Limb (tissue), 2 donors: ENCODE results near the gene EFCAB14.
"Not testable (repeated sequence)": the region's sequence is repeated elsewhere in the genome, so short reads cannot be mapped to it uniquely, and the experiment has no call there.

ENCODE experiments used
- DNase-seq, 2 donors: peaks; one replicate each; pipeline ENCODE4 v3.0.0-alpha.2; 2016; ENCODE audit errors: extremely low spot score in 2 of 2

EFCAB14 gene, protein sequence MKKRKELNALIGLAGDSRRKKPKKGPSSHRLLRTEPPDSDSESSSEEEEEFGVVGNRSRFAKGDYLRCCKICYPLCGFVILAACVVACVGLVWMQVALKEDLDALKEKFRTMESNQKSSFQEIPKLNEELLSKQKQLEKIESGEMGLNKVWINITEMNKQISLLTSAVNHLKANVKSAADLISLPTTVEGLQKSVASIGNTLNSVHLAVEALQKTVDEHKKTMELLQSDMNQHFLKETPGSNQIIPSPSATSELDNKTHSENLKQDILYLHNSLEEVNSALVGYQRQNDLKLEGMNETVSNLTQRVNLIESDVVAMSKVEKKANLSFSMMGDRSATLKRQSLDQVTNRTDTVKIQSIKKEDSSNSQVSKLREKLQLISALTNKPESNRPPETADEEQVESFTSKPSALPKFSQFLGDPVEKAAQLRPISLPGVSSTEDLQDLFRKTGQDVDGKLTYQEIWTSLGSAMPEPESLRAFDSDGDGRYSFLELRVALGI

DNA sequence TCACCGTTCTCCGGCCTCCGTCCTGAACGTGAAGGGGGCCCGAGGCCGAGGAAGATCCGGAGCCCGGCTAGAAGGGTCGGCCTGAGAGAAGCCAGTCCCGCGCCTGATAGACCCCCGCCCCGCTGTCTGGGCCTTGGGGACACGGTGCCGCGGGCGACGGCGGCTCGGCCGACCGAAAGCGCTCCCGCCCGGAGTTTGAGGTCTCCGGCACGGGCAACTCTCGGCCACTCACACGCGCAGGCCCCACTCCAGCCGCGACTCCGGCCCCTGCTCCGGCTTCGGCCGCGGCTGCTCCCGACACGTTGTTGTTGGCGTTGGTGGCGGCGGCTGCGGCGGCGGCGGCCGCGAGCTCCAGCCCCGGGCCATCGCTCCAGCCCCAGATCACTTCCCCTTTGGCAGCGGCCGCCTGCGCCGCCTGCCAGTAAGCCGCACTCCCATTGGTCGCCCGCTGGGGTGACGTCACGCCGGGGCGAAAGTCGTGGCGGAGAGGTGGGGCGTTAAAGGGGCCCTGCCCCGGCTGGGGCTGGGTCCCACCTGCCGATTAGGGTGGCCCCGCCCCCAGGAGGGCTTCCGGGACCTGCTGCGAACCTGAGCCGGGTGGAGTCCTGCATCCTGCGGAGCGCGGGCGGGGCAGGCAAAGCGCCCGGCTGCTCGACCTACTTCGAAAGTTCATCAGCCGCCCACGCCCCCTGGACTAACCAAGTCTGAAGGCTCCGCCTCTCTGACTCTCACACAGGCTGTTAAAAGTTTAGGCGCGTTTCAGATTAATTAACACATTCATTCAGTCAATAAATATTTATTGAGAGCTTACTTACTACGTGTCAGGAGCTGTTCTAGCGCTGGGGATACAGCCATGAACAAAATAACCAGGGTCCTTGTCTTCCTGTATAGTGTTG is at the start of gene EFCAB14:
EFCAB14 (minus strand) TSS at position 388 of the 896 bp plus-strand sequence. CDS start 1,027 bp downstream, outside the sequence.
- peak; percentile 93 to 98 for DNase-seq

DNA sequence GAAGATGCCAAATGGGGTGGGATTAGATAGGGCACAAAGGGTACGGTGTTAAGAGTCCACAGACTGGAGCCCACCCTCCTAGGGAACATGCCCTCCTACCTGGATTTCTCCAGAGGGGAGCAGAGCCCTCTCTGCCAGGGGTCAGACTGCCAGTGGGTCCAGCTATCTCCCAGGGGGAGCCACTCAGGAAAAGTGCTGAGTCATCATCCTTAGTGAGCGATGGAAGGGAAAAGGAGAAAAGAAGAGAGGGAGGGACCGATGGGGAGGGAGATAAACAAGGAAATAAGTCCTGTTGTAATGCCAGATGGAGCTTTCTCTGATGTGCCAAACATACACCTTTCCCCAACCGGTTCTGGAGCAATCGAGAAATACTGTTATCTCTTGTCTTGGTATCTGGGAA is 49.5 kb upstream of the EFCAB14 start:
- no peak for DNase-seq

DNA sequence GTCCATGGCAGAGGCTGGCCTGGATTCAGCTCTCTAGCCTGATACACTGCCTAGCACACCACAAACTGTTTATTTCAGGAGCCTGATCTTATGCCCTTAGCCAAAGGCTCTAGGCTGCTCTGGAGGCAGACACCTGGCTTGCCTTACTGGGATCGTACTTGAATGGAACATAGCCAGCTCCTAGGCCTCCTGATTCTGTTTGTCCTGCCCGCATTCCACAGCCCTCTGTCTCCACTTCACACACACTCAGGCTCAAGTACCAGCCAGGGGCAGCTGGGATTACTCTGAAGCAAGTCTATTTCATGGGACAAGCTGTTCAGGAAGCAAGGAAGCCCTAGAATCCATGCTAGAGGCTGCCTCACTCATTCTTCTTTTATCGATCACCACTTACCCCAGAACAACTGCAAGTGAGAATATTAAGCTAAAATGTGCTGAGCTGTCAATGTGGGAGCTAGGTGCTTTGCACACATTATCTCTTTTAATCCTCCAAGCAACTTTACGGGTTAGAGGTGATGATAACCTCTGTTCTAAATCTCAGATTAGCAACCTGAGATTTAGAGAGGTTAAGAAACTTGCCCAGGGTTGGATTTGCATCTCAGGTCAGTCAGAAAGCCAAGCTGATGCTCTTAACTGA is 48.9 kb upstream of the EFCAB14 start:
- DNase-seq: no peak

DNA sequence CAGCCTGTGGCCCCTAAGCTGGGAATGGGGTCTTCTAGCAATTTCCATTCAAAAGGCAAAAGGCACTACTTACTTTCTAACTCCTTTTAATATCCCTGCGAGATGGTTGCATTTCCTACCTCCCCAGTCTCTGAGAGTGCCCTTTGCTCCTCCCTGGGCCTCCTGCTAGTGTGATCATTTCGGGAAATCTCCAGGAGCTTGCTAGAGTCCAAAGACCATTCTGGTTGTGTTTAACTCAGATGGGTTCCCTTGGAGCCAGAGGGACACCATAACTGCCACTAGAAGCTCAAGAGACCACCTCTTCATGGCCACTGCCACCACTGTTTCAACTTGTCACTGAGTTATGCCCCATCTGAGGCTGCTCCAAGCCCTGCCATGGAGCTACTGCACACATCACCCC is 45.5 kb upstream of the EFCAB14 start:
- no peak for DNase-seq

DNA sequence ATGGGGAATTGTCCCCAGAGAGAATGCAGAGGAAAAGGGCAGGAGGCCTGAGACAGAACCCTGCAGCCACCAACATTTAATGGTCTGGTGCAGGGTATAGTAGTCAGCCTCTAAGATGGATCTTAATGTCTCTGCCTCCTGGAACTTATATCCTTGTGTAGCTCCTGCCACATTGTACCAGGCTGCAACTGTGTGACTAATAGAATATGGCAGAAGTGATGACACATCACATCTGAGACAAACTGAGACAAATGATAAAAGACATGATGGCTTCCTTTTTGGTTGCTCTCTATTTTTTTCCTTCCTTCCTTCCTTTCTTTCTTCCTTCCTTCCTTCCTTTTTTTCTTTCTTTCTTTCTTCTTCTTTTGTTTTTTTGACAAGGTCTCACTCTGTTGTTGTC is 42.8 kb upstream of the EFCAB14 start:
- DNase-seq: no peak

DNA sequence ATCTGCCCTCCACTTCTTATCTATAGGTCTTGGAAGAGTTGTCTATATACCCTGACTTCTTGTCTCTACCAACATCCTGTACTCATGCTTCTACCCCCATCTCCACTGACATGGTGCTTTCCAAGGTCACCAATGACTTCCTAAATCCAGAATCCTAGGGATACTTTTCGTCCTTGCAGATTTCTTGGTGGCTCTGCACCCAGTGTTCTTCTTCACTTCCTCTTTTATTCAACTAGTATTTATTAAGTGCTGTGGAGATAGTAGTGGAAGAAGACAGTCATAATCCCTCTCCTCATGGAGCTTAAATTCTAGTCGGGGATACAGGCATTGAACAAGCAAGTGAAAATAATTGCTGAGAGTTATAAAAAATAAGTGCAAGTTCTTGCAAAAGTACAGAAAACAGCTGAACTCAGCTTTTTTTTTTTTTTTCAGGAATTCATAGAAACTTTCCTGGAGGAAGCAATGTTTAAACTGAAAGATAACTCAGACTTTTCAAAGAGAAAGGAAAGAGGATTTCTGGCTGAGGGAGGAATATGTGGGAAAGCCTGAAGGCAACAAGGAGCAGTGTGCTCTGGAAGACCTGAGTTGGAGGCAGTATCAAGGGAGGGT is 41.7 kb upstream of the EFCAB14 start:
- DNase-seq: no peak

DNA sequence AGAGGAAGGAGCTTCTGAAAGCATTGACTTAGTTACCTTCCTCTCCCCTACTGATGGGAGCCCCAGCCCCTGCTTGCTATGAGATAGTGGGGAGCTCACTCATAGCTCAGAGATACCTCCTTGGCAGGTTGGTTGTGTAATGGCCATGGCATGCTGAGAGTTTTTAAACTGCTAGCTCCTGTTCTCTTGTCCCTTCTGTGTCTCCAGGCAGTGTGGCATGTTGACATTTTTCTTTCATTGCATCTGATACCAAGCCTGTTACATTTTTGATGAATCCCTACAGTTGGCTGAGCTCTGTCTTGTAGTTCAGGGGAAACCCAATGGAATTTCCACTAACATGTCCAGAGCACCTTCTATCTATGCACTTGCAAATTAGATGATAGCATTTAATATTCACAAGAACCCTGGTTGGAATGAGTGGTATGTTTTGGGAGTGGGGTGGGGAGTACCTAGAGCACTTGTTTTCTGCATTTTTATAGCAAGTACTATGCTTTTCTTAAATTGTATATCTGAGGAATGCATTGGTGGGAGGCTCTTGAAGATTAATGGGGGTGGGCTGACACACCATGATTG is 39.1 kb upstream of the EFCAB14 start:
- DNase-seq: no peak

DNA sequence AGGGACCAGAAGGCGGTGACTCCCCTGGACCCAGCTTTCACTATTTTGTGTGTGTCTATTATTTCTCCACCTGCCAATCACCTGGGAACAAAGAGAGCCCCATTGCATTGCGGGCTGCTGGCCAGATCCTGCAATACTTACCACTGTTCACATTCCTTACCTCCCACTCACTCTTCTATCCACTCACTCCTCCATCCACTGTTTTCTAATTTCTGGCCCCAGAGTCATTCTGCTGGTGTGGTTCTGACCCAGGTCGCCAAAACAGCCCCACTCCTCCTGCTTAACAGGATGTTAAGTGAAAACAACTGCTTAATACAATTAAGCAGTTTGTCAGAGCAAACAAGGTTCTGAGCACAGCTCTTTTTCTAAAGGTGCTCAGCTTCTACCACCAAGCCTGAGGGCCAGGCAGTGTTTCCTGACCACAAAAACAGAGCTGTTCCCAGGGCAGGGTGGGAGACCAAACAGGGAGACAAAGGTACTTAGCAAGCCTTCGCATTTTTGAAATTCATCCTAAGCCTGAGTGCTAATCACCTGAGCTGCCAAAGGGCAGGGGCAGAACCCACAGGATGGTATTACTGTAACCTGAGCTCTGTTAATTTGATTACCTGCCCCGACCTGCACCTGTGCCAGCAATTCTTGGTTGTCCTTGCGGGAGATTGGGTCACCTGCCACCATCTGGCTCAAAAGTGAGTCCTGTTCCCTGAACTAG is 38.5 kb upstream of the EFCAB14 start:
- DNase-seq: no peak

DNA sequence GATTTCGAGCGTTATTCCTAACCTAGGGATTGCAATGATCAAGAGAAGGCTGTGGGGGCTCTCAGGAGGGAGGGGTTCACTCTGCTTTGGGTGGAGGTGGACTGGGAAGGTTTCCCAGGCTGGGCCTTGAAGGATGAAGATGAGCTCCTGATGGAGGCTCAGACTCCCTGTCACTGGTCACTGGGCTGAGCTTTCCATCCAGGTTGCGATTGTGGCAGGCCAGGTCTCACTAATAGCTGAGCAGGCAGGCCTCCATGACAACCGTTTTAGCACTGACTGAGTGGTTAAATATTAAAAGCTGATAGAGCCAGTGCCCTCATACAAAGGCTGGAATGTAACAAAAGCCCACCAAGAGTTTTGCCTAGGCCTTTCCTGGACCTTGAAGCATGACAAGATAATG is 36.2 kb upstream of the EFCAB14 start:
- DNase-seq: no peak

DNA sequence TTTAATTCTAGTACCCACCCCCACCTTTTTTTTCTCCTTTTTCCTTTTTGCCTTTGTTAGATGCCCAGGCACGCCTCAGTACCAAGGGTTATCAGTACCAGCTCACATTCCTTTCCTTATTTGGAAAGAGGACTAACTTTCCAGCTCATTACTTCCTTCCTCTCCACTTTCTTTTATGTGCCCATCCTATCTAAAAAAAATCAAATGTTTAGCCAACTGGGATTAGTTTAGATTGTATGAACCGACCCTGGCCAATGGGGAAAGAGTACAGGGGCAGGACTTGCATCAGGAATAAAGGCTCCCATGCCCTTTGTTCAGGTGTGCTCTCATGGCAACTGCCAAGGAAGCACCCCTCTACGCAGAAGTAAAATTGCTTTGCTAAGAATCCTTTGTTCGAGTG is 35.8 kb upstream of the EFCAB14 start:
- DNase-seq: not testable (repeated sequence)

DNA sequence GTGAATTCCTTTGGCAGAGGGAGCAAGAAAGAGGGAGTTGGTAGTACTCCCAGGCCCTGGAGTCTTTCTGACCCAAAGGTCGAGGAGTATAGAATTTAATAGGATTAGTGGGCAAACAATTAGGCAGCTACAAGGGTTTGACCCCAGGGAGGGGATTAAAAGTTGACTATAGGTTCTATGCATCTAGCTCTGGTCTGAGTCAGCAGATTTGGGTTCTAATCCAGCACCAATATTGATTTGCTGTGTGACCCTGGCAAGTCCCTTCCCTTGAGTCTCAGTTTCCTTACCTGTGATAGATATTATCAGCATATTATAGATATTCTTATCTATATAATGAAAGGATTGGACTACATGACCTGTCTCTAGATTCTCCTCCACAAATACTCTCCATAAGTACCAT is 35.1 kb upstream of the EFCAB14 start:
- no peak for DNase-seq

DNA sequence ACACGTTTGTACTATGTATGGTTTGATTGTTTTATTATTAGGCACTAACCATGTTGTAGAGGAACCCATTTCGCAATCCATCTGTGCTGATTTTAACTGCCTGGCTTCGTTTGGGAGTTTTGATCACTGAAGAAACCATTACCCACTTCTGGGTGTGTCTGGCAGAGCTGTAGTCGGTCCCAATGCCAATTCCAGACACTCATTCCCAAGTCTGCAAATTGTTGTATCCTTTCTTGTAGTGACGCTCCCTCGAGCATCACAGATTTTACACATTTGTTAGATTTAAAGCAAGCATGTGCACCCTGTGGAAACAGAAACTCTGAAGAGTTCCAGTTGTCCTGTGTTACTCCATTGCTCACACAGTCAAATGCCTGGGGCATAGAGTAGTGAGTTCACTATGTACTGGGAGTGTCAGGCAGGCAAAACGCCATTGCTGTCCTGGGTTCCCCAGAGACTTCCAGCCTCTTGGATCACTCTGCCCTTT is 31.0 kb upstream of the EFCAB14 start:
- no peak for DNase-seq

DNA sequence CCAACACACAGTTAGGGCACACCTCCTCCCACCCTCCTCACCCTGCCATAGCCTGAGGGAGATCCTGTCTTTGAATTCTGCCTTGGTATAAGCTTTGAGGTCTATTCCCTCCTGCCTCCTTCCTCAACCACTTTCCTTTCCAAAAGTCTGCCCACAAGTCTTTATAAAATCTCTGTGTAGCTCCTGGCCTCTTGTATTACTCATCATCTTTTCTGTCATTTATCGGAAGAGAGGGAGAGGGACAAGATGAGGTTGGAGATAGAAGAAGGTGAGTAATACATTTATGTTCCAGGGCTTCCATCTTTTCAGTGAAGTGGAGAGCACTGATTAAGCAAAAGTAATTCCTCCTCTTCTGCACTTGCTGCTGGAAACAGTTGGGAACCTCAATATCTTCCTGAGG is 30.5 kb upstream of the EFCAB14 start:
- DNase-seq: no peak

DNA sequence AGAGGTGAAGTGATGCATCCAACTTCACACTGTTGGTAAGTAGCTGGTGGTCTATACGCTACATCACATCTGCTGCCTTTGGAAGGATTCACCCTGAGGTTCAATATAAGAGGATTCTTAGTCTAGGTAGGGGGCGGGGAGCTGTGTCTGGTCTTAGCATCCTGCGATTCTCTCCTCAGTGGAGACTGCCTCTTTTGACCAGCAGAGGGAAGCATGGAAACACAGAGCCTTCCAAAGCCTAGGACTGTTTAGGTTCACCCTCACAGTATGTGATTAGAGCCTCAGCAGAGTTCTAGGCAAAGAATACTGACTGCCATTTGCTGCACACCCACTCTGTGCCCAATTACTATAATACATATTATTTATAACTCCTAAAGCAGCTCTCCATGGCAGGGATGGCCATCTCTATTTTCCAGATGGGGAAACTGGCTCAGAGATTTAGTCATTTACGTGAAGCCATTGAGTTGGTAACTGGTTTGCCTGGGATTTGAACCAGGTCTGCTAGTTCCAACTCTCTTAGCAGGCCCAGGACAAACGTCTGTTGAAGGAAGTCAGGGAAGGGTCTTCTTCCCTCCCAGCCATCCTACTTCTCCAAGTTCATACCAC is 28.9 kb upstream of the EFCAB14 start:
- peak; percentile 27 to 46 for DNase-seq

DNA sequence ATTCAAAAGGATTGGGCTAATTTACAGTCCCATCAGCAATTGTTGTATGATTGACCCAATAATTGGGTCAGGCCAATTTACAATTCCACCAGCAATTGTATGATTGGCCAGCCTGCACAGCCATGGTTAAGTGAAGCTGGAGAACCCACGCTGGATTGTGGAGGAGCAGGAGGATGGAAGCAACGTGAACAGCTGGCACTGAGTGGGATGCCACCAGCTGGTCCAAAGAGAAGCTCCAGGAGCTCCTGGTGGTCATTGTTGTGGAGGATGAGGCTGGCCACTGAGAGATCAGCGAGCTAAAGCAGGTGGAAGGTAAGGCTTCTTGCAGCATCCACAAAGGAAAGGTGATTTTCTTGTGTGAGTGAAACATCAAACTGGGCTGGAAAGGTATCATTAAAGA is 23.2 kb upstream of the EFCAB14 start:
- no peak for DNase-seq

DNA sequence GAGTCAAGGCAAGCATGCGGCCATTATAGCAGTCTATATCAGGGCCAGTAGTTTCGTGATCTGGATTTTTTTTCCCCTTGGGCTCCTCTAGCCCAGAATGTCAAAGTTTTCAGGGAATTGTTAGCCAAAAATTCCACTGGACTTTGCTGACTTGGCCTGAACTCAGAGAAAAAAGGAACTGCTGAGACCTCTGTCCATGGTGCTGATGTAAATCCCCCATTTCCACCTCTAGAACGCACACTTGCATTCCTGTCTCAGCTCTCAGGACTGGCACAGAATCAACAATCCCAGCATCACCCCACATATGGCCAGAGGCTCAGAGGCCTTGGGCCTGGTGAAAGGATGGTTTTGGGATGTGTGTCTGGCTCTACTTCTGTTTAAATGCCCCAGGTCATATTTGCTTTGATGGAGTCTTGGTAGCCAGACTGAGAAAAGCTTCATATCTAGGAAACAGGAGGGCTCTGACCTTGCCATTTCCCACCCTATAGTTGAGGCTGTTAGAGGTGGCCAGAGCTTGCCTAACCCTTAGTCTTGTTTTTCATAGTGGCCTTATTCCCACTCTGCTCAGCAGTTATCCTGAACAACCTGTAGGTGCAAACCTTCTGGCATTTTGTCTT is 16.9 kb upstream of the EFCAB14 start:
- DNase-seq: peak; percentile 47 to 69

DNA sequence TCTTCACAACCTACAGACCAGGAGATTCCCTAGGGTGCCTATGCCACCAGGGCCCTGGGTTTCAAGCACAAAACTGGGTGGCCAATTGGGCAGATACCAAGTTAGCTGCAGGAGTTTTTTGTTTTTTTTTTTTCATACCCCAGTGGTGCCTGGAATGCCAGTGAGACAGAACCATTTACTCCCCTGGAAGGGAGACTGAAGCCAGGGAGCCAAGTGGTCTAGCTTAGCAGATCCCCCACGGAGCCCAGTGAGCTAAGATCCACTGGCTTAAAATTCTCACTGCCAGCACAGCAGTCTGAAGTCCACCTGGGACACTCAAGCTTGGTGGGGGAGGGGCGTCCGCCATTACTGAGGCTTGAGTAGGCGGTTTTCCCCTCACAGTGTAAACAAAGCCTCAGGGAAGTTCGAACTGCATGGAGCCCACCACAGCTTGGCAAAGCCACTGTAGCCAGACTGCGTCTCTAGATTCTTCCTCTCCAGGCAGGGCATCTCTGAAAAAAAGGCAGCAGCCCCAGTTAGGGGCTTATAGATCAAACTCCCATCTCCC is 9.5 kb upstream of the EFCAB14 start:
- not testable (repeated sequence) for DNase-seq

DNA sequence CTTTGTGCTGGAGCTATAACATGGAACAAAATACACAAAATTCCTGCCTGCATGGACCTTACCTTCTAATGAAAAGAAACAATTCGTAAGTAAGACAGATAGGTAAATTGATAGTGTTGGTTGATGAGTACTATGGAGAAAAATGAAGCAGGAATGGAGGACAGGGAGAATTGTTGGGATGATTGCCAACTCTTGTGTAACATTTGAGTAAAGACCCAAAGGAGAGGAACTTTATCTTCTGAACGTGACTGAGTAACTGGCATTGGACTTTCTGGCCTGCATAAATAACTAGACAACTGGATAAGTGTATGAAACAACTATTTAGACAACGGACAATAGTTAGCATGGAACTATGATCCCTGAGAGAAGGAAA is 6.8 kb upstream of the EFCAB14 start:
- no peak for DNase-seq
